ENCODE measurements around the gene DQX1.

DNA sequence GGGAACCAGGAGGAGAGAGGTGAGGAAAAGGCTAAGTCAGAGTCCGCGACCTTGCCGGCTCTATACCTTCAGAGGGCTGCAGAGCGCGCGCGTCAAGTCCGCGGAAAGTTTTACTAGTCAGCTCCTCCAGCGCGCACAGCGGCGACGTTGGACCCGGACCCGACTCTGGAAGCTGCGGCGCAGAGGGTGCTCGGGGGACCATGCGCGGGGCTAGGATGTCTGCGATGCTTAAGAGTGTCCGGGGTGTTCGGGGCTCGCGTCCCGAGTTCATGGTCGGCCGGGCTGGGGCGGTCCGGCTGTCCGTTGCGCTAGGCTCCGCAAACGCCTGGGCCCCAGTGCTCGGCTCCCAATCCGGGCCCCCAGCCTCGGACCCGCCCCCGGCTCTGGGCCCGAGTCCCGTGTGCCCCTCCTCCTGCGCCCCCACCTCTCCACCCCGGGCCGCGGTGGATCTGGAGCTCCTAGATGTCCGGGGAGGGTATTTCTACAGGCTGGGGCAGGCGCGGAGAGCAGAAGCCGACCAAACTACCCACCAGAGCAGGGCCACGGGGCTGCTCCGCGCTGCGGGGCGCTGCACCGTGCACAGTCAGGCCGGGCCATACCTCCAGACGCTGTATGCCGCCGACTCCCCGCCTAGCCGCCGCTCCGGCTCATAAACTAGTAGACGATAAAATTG lies 26.6 kb downstream of the DQX1 start, which contains the start of gene LBX2:
- no peak for TF ChIP-seq TAF1 (IDR thresholded peaks at IDR 0.05; ENCODE audit: borderline replicate concordance, insufficient read depth, low read length)
- TF ChIP-seq POLR2AphosphoS5 (IDR thresholded peaks at IDR 0.05; ENCODE audit: low read depth, low read length) = no peak

All from PFSK-1 (cell line).